T-helper 1 cell treated with Interleukin-12 subunit alpha and Interleukin-12 subunit beta and Interleukin-4 antibody, amounts not matched to agents 30 μg/mL and 1 μg/mL, for 36 hours (primary cell): ENCODE measurements around the gene MAN2B2.
A peak's percentile ranks its signal among the peaks of the same experiment; 100 is the strongest.

ENCODE experiments used
- H3K27ac Mint-ChIP-seq: one replicate; pipeline ENCODE4 v1.8.0; 2021; ENCODE audit warnings: mild to moderate bottlenecking, mixed read lengths
- H3K27me3 Mint-ChIP-seq: one replicate; pipeline ENCODE4 v1.8.0; 2021; ENCODE audit warnings: low read depth, mixed read lengths
- H3K36me3 Mint-ChIP-seq: one replicate; pipeline ENCODE4 v1.8.0; 2021; ENCODE audit warnings: low read depth, mixed read lengths
- H3K4me1 Mint-ChIP-seq: one replicate; pipeline ENCODE4 v1.8.0; 2021; ENCODE audit warnings: low read depth, mixed read lengths
- H3K4me3 Mint-ChIP-seq: one replicate; pipeline ENCODE4 v1.8.0; 2021; ENCODE audit warnings: mild to moderate bottlenecking, moderate library complexity, mixed read lengths
- H3K9me3 Mint-ChIP-seq: one replicate; pipeline ENCODE4 v1.8.0; 2021; ENCODE audit warnings: mixed read lengths

Gene MAN2B2

GRCh38 chr4:6574747-6575502, at the start of gene MAN2B2:
MAN2B2 (plus strand) TSS chr4:6575189; CDS start chr4:6575211, 22 bp downstream.
- Mint-ChIP-seq H3K27me3 (peaks cover 11% of the 10 kb centered on the region), H3K36me3 (peaks cover 21% of the 10 kb centered on the region), H3K4me3 (peak within 1 kb of the TSS; percentile 88), H3K4me1 (peaks cover 11% of the 10 kb centered on the region), H3K27ac (peak within 1 kb of the TSS; percentile 83), H3K9me3 (peaks cover 12% of the 10 kb centered on the region)

- Mint-ChIP-seq H3K27me3 (no peaks in the 10 kb centered on the region), H3K27ac (no peak overlapping the region), H3K4me3 (no peak overlapping the region), H3K36me3 (no peaks in the 10 kb centered on the region), H3K9me3 (no peaks in the 10 kb centered on the region), H3K4me1 (no peaks in the 10 kb centered on the region)
These were observed 49.5 kb upstream of the MAN2B2 start for GRCh38 chr4:6525474-6525873.

- no peaks in the 10 kb centered on the region for H3K9me3 Mint-ChIP-seq
- H3K27ac Mint-ChIP-seq: no peak overlapping the region
- no peak overlapping the region for H3K4me3 Mint-ChIP-seq
- no peaks in the 10 kb centered on the region for H3K4me1 Mint-ChIP-seq
- no peaks in the 10 kb centered on the region for H3K36me3 Mint-ChIP-seq
- H3K27me3 Mint-ChIP-seq: no peaks in the 10 kb centered on the region
These were observed 48.8 kb upstream of the MAN2B2 start for GRCh38 chr4:6526156-6526555.

- H3K4me1 Mint-ChIP-seq: no peaks in the 10 kb centered on the region
- H3K27ac Mint-ChIP-seq: no peak overlapping the region
- no peaks in the 10 kb centered on the region for H3K36me3 Mint-ChIP-seq
- H3K4me3 Mint-ChIP-seq: no peak overlapping the region
- H3K9me3 Mint-ChIP-seq: no peaks in the 10 kb centered on the region
- no peaks in the 10 kb centered on the region for H3K27me3 Mint-ChIP-seq
These were observed 48.3 kb upstream of the MAN2B2 start for GRCh38 chr4:6526671-6527091.

GRCh38 chr4:6527259-6527658, 47.7 kb upstream of the MAN2B2 start:
- H3K4me1 Mint-ChIP-seq: no peaks in the 10 kb centered on the region
- H3K4me3 Mint-ChIP-seq: no peak overlapping the region
- H3K9me3 Mint-ChIP-seq: no peaks in the 10 kb centered on the region
- H3K27ac Mint-ChIP-seq: no peak overlapping the region
- no peaks in the 10 kb centered on the region for H3K27me3 Mint-ChIP-seq
- H3K36me3 Mint-ChIP-seq: no peaks in the 10 kb centered on the region

- Mint-ChIP-seq H3K36me3 (no peaks in the 10 kb centered on the region), H3K4me1 (no peaks in the 10 kb centered on the region), H3K9me3 (no peaks in the 10 kb centered on the region), H3K27me3 (no peaks in the 10 kb centered on the region), H3K4me3 (no peak overlapping the region), H3K27ac (no peak overlapping the region)
These were observed 47.0 kb upstream of the MAN2B2 start for GRCh38 chr4:6527683-6528595.

- no peaks in the 10 kb centered on the region for H3K9me3 Mint-ChIP-seq
- H3K27ac Mint-ChIP-seq: no peak overlapping the region
- H3K36me3 Mint-ChIP-seq: no peaks in the 10 kb centered on the region
- H3K4me1 Mint-ChIP-seq: no peaks in the 10 kb centered on the region
- H3K4me3 Mint-ChIP-seq: no peak overlapping the region
- no peaks in the 10 kb centered on the region for H3K27me3 Mint-ChIP-seq
These were observed 46.0 kb upstream of the MAN2B2 start for GRCh38 chr4:6529021-6529420.

- H3K27ac Mint-ChIP-seq: no peak overlapping the region
- no peaks in the 10 kb centered on the region for H3K9me3 Mint-ChIP-seq
- H3K4me3 Mint-ChIP-seq: no peak overlapping the region
- no peaks in the 10 kb centered on the region for H3K27me3 Mint-ChIP-seq
- no peaks in the 10 kb centered on the region for H3K4me1 Mint-ChIP-seq
- no peaks in the 10 kb centered on the region for H3K36me3 Mint-ChIP-seq
These were observed 44.7 kb upstream of the MAN2B2 start for GRCh38 chr4:6530301-6530700.

- Mint-ChIP-seq H3K9me3 (no peaks in the 10 kb centered on the region), H3K4me1 (no peaks in the 10 kb centered on the region)
These were observed 44.0 kb upstream of the MAN2B2 start for GRCh38 chr4:6530964-6531363.

GRCh38 chr4:6532102-6532501, 42.9 kb upstream of the MAN2B2 start:
- no peaks in the 10 kb centered on the region for H3K36me3 Mint-ChIP-seq
- no peak overlapping the region for H3K4me3 Mint-ChIP-seq
- H3K4me1 Mint-ChIP-seq: no peaks in the 10 kb centered on the region
- H3K27me3 Mint-ChIP-seq: no peaks in the 10 kb centered on the region
- H3K27ac Mint-ChIP-seq: no peak overlapping the region
- H3K9me3 Mint-ChIP-seq: no peaks in the 10 kb centered on the region

More at GRCh38 chr4:6530964-6531363, 44.0 kb upstream of the MAN2B2 start:
- Mint-ChIP-seq H3K27ac (no peak overlapping the region), H3K36me3 (no peaks in the 10 kb centered on the region), H3K4me3 (no peak overlapping the region), H3K27me3 (no peaks in the 10 kb centered on the region)

GRCh38 chr4:6532658-6533057, 42.3 kb upstream of the MAN2B2 start:
- H3K4me1 Mint-ChIP-seq: no peaks in the 10 kb centered on the region
- no peaks in the 10 kb centered on the region for H3K27me3 Mint-ChIP-seq
- H3K36me3 Mint-ChIP-seq: no peaks in the 10 kb centered on the region
- H3K27ac Mint-ChIP-seq: no peak overlapping the region
- H3K9me3 Mint-ChIP-seq: no peaks in the 10 kb centered on the region
- no peak overlapping the region for H3K4me3 Mint-ChIP-seq

GRCh38 chr4:6534050-6534449, 40.9 kb upstream of the MAN2B2 start:
- no peaks in the 10 kb centered on the region for H3K27me3 Mint-ChIP-seq
- H3K4me1 Mint-ChIP-seq: no peaks in the 10 kb centered on the region
- no peaks in the 10 kb centered on the region for H3K9me3 Mint-ChIP-seq
- H3K4me3 Mint-ChIP-seq: no peak overlapping the region
- no peak overlapping the region for H3K27ac Mint-ChIP-seq
- H3K36me3 Mint-ChIP-seq: no peaks in the 10 kb centered on the region

GRCh38 chr4:6534618-6535328, 40.2 kb upstream of the MAN2B2 start:
- Mint-ChIP-seq H3K9me3 (no peaks in the 10 kb centered on the region), H3K4me3 (no peak overlapping the region), H3K27me3 (no peaks in the 10 kb centered on the region), H3K4me1 (no peaks in the 10 kb centered on the region), H3K36me3 (no peaks in the 10 kb centered on the region), H3K27ac (no peak overlapping the region)

- no peak overlapping the region for H3K27ac Mint-ChIP-seq
- no peaks in the 10 kb centered on the region for H3K4me1 Mint-ChIP-seq
- no peaks in the 10 kb centered on the region for H3K27me3 Mint-ChIP-seq
- no peak overlapping the region for H3K4me3 Mint-ChIP-seq
- H3K36me3 Mint-ChIP-seq: no peaks in the 10 kb centered on the region
- no peaks in the 10 kb centered on the region for H3K9me3 Mint-ChIP-seq
These were observed 39.7 kb upstream of the MAN2B2 start for GRCh38 chr4:6535329-6535692.
